ENCODE measurements around the gene ROR1.
A peak's percentile ranks its signal among the peaks of the same experiment; 100 is the strongest.

The ROR1 gene

GRCh38 chr1:63888984-63889383 lies 115.2 kb downstream of the ROR1 start:
- DNase-seq, result no peak

- no peak for DNase-seq
Measured at GRCh38 chr1:63890468-63890867, 116.7 kb downstream of the ROR1 start.

GRCh38 chr1:63891060-63891690 lies 117.4 kb downstream of the ROR1 start:
- no peak for DNase-seq

- peak; percentile 5 for DNase-seq
Measured at GRCh38 chr1:63892632-63893395, 119.0 kb downstream of the ROR1 start.

- DNase-seq, result no peak
Measured at GRCh38 chr1:63893976-63894375, 120.2 kb downstream of the ROR1 start.

GRCh38 chr1:63894627-63895265 lies 120.9 kb downstream of the ROR1 start:
- no peak for DNase-seq

- no peak for DNase-seq
Measured at GRCh38 chr1:63896755-63897154, 122.9 kb downstream of the ROR1 start.

GRCh38 chr1:63898428-63899196 lies 124.8 kb downstream of the ROR1 start:
- no peak for DNase-seq

GRCh38 chr1:63901094-63901493 lies 127.3 kb downstream of the ROR1 start:
- DNase-seq, result no peak

- DNase-seq, result no peak
Measured at GRCh38 chr1:63902844-63903589, 129.2 kb downstream of the ROR1 start.

GRCh38 chr1:63903947-63904610 lies 130.3 kb downstream of the ROR1 start:
- DNase-seq, result no peak

GRCh38 chr1:63904826-63905225 lies 131.0 kb downstream of the ROR1 start:
- DNase-seq, result no peak

- no peak for DNase-seq
Measured at GRCh38 chr1:63906047-63906704, 132.4 kb downstream of the ROR1 start.

- no peak for DNase-seq
Measured at GRCh38 chr1:63907051-63907450, 133.2 kb downstream of the ROR1 start.

- no peak for DNase-seq
Measured at GRCh38 chr1:63908016-63908415, 134.2 kb downstream of the ROR1 start.

- DNase-seq, result no peak
Measured at GRCh38 chr1:63909526-63909925, 135.7 kb downstream of the ROR1 start.

- no peak for DNase-seq
Measured at GRCh38 chr1:63911049-63911448, 137.2 kb downstream of the ROR1 start.

- DNase-seq, result no peak
Measured at GRCh38 chr1:63912643-63913042, 138.8 kb downstream of the ROR1 start.

- DNase-seq, result no peak
Measured at GRCh38 chr1:63913533-63913932, 139.7 kb downstream of the ROR1 start.

- DNase-seq, result no peak
Measured at GRCh38 chr1:63914241-63914640, 140.4 kb downstream of the ROR1 start.

- no peak for DNase-seq
Measured at GRCh38 chr1:63914706-63915105, 140.9 kb downstream of the ROR1 start.

- DNase-seq, result no peak
Measured at GRCh38 chr1:63915121-63915520, 141.3 kb downstream of the ROR1 start.
